GM18519 (cell line): ENCODE results near the gene NXPH4.

Experiments used
- ATAC-seq: cut with Tn5 transposase; IDR thresholded peaks from one replicate; pipeline ENCODE4 v1.9.1; 2021; ENCODE audit warnings: mild to moderate bottlenecking, moderate library complexity; ENCODE audit not compliant: unreplicated experiment, low FRiP score

NXPH4 gene

DNA sequence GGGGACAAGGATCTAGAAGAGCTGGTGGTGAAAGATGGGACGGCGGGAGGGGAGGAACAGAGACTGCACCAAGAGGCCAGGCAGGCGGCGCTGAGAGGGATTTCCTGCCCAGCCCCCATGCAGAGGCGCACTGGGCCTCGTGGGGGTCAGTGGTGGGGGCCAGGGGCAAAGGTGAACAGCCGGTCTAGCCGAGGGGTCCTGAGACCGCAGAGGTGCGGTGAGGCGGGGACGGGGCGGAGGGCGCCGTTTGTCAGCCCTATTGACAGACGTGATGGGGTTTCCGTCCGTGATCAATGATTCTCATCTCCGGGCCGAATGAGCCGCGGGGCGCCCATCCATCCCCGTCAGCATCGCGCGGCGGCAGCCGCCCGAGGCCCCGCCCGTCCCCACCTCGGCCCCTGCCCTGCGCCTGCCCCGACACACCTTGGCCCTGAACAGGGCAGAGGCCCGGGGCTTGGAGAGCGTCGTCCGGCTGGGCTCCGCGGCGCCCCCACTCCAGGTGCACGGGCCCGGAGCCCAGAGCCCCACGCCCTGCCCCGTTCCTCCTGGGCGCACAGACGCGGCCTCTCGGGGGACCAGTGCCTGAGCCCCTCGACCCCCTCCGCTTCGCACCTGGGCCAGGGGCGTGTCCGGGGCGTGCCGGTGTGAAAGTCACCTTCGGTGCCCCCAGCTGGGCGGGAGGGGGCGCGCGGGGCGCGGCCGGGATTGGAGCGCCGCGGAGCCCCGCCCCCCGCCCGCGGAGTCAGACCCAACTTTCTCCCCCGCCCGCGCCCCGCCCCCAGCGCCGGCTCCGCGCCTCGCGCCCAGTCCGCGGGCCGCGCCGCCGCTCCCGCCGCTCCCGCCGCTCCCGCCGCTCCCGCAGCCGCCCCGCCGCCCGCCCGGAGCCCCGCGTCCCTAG, at the start of gene NXPH4:
NXPH4 (plus strand) TSS at position 781 of the 898 bp plus-strand sequence. CDS start 176 bp downstream, outside the sequence.
- ATAC-seq = no peak

DNA sequence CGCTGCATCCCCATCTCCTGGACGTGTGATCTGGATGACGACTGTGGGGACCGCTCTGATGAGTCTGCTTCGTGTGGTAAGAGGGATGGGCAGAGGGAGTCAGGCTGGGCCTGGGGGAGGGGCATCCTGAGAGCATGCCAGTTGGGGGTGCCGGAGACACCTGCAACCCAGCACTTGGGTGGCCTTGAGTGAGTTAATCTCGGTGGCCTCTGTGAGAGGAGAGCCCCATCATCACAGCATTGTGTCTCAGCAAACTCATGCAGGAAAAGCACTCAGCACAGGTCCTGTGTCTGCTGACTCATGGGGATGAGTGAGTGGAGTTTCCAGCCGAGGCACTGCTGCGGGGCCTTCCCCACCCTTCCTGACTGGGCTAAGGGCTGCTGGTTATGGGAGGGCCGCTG, 49.6 kb upstream of the NXPH4 start:
- ATAC-seq = no peak

DNA sequence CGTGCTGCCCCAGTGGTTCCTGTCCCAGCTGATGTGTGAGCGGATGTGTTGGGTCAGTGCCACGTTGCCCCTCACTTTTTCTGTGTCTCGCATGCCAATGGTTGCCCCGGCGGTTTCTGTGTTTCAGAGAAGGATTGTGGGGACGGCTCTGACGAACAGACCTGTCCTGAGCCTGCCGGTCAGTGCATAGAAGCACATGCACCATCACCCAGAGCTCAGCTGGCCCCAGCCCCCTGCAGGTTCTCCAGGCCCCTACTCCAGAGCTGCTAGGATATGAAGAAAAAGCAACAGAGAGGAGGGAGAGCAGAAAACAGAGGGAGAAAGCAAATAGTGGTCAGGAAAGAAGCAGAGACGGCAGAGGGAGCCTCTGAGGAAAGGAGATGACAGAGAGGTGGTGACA, 48.5 kb upstream of the NXPH4 start:
- ATAC-seq = no peak

DNA sequence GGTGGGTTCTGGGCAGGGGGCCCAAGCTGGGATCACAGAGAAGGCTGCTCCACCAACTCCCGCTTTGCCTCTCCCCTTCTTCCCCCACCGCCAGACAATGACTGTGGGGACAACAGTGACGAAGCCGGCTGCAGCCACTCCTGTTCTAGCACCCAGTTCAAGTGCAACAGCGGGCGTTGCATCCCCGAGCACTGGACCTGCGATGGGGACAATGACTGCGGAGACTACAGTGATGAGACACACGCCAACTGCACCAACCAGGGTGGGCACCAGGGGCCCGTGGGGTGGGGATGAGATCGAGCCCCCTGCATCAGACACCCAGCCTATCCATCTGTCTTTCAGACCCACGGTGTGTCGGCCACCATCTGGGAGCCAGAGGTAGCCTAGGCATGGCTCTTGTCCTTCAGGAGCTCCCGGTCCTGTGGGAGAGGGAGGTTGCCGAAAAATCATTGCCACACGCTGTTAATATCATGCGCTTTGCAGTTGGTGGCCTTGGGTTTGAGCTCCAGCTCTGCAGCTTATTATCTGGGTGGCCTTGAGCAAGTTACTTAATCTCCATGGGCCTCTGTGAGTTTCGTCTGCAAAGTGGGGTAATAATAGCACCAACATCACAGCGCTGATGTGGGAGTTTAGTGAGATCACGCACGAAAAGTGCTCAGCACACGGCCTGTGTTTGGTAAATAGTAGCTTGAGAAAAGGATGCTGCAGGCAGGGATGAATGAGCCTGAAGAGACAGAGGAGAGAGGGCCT, 47.4 kb upstream of the NXPH4 start:
- no peak for ATAC-seq

DNA sequence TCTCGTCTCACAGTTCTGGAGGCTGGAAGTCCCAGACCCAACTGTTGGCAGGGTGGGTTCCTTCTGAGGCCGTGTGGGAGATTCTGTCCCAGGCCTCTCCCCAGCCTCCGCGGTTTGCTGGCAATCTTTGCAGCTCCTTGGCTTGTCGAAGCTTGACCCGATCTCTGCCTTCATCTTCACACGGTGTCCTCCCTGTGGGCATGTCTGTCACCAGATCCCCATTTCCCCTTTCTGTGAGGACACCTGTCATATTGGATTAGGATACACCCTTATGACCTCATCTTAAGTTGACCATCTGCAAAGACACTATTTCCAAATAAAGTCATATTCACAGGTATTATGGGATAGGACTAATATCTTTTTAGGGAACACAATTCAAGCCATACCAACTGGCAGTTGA, 46.6 kb upstream of the NXPH4 start:
- ATAC-seq = no peak

DNA sequence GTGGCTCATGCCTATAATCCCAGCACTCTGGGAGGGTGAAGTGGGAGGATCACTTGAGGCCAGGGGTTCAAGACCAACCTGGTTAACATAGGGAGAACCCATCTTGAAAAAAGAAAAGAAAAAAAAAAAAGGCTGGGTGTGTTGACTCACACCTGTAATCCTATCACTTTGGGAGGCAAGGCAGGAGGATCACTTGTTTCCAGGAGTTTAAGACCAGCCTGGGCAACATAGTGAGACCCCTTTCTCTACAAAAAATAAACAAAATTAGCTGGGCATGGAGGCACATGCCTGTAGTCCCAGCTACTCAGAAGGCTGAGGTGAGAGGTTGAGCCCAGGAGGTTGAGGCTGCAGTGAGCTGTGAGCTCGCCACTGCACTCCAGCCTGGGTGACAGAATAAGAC, 46.2 kb upstream of the NXPH4 start:
- ATAC-seq = no peak

DNA sequence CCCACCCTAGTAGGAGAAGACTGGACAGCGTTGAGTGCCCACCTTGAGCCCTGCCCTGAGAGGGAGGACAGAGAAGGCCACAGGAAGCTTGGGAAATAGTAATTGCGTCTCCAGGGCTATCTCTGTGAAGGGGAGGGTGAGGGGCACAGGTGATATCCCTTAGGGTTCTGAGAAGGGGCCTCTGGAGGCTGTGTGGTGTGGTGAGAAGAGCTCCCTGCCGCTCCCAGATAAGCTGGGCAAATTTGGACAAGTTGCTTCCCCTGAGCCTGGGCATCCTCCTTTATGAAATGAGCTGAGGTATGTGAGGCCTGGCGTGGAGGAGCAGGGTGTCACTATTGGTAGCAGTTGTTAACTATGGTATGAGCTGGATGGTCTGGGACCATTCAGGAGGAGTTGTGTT, 45.7 kb upstream of the NXPH4 start:
- no peak for ATAC-seq

DNA sequence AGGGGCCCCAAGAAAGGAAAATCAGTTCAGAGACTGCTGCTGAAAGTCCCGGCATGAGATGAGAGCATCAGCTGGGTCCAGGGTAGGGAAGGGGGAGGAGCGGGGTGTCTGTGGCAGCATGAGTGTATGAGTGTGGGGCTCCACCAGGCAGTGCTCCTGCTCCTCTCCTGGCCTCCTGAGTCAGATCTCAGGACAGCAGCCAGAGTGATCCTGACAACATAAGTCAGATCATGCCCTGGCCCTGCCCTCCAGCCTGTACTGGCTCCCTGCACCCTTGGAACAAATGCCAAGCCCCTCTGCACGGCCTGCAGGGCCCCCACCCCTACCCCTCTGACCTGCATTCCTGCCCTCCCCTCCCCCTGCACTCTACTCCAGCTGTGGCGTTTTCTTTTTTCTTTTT, 44.9 kb upstream of the NXPH4 start:
- no peak for ATAC-seq

DNA sequence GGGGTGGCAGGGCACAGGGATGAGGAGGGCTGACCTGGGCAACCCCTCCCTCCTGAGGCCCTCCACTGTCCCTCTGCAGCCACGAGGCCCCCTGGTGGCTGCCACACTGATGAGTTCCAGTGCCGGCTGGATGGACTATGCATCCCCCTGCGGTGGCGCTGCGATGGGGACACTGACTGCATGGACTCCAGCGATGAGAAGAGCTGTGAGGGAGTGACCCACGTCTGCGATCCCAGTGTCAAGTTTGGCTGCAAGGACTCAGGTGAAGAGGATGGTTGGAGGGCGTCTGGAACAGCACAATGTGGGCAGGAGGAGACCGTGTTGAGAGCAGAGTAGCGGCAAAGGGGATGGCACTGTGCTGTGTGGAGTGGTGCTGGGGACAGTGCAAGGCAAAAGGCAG, 43.5 kb upstream of the NXPH4 start:
- no peak for ATAC-seq

DNA sequence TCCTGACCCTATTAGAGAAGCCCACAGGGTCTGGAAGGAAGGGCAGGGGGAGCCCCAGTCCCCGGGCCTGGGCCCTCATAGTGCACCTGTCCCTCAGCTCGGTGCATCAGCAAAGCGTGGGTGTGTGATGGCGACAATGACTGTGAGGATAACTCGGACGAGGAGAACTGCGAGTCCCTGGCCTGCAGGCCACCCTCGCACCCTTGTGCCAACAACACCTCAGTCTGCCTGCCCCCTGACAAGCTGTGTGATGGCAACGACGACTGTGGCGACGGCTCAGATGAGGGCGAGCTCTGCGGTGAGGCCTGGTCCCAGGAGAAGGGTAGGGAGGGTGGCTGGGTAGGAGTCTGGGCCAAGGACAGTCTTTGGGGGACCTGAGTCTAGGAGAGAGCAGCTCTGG, 42.9 kb upstream of the NXPH4 start:
- no peak for ATAC-seq

DNA sequence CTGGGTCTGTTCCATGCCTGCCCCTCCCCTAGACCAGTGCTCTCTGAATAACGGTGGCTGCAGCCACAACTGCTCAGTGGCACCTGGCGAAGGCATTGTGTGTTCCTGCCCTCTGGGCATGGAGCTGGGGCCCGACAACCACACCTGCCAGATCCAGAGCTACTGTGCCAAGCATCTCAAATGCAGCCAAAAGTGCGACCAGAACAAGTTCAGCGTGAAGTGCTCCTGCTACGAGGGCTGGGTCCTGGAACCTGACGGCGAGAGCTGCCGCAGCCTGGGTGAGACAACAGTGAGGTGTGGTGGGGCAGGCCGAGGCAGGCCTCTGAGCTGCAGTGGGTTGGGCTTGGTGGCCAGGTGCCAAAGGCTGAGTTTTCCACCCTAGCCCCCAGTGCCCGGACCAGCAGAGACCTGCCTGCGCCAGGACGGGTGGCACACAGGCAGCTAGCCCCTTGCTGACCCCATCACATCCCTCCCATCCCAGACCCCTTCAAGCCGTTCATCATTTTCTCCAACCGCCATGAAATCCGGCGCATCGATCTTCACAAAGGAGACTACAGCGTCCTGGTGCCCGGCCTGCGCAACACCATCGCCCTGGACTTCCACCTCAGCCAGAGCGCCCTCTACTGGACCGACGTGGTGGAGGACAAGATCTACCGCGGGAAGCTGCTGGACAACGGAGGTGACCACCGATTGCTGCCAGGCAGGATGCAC, 41.0 kb upstream of the NXPH4 start:
- no peak for ATAC-seq

DNA sequence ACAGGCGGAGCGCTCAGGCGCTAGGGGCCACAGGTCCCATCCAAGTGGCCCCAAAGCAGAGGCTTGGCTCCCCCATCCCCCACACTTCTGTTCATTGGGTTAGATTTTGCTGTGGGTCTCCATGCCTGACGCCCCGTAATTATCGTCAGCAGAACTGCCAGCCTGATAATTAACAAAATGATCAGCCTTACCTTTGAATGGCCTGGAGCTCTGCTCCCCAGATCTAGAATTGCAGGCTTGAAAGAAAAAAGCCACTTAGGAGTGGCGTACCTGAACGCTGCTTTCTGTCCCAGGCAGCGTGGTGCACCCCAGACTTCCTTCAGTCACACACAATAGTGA, 40.5 kb upstream of the NXPH4 start:
- no peak for ATAC-seq

DNA sequence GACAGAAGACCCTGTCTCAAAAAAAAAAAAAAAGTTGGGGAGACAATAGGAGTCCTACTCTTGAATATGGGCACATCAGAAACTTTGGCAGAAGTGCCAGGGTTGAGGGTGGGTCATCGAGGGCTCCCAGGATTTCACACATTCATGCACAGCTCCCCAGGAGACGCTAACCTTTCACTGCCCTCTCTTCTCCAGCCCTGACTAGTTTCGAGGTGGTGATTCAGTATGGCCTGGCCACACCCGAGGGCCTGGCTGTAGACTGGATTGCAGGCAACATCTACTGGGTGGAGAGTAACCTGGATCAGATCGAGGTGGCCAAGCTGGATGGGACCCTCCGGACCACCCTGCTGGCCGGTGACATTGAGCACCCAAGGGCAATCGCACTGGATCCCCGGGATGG, 39.7 kb upstream of the NXPH4 start:
- no peak for ATAC-seq

DNA sequence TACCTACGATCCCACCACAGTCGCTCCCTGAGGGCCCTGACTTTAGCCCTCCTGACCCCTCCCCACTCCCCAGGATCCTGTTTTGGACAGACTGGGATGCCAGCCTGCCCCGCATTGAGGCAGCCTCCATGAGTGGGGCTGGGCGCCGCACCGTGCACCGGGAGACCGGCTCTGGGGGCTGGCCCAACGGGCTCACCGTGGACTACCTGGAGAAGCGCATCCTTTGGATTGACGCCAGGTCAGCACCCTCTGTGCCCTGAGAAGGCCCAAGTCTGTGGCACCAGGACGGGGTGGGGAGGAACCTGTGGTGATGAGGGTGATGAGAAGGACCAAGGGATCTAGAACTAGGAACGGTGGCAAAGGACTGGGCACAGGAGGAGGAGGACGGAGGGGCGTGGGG, 39.2 kb upstream of the NXPH4 start:
- no peak for ATAC-seq

DNA sequence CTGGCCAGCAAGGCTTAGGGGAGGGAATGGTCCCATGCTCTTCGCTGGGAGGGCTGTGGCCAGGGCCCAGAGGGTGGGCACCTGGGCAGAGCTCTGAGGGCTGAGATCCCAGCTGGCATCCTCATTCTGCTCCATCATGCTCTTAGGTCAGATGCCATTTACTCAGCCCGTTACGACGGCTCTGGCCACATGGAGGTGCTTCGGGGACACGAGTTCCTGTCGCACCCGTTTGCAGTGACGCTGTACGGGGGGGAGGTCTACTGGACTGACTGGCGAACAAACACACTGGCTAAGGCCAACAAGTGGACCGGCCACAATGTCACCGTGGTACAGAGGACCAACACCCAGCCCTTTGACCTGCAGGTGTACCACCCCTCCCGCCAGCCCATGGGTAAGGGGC, 38.4 kb upstream of the NXPH4 start:
- ATAC-seq = no peak

DNA sequence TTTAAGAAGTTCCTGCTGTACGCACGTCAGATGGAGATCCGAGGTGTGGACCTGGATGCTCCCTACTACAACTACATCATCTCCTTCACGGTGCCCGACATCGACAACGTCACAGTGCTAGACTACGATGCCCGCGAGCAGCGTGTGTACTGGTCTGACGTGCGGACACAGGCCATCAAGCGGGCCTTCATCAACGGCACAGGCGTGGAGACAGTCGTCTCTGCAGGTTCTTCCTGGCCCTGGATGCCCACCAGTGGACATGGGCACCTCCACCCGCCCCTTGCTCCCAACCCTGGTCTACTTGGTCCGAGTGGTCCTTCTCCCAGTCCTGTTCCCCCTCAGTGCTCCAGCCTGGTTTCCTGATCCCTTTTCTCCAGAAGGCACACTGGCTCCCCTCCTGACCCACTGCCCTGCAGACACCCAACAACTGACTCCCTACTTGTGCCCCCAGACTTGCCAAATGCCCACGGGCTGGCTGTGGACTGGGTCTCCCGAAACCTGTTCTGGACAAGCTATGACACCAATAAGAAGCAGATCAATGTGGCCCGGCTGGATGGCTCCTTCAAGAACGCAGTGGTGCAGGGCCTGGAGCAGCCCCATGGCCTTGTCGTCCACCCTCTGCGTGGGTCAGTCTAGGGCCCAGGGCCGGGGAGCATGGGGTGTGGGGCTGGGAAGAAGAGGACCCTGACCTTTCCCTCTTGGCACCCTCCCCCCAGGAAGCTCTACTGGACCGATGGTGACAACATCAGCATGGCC, 37.1 kb upstream of the NXPH4 start:
- ATAC-seq = no peak

DNA sequence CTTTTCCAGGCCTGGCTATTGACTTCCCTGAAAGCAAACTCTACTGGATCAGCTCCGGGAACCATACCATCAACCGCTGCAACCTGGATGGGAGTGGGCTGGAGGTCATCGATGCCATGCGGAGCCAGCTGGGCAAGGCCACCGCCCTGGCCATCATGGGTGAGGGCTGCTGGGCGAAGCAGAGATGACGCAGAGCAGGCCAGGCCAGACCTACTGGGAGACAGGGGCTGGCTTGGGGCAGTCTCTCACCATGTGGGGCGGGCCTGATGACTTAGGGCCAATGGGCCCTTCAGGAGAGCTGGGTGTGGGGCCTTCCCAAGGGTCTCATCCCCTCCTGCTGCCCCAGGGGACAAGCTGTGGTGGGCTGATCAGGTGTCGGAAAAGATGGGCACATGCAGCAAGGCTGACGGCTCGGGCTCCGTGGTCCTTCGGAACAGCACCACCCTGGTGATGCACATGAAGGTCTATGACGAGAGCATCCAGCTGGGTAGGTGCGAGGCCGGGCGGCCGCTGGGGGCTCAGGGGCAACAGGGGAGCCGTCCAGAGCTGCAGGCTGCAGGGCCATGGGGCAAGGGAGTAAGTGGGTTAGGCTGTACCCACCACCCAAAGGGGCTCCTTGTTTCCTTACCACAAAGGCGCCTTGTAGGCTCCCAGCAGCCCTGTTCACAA, 36.1 kb upstream of the NXPH4 start:
- no peak for ATAC-seq

DNA sequence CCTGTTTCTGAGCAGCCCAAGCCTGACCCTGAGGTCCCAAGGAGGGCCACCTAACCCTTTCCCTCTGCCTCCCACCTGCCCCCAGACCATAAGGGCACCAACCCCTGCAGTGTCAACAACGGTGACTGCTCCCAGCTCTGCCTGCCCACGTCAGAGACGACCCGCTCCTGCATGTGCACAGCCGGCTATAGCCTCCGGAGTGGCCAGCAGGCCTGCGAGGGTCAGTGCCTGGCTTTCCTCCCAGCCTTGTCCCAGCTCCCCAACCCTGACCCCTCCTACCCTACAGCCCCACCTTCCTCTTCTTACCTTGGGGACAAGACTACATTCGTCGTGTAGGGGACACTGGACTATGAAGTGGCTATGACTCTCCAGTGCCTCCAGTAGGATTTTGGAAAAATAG, 35.5 kb upstream of the NXPH4 start:
- no peak for ATAC-seq

DNA sequence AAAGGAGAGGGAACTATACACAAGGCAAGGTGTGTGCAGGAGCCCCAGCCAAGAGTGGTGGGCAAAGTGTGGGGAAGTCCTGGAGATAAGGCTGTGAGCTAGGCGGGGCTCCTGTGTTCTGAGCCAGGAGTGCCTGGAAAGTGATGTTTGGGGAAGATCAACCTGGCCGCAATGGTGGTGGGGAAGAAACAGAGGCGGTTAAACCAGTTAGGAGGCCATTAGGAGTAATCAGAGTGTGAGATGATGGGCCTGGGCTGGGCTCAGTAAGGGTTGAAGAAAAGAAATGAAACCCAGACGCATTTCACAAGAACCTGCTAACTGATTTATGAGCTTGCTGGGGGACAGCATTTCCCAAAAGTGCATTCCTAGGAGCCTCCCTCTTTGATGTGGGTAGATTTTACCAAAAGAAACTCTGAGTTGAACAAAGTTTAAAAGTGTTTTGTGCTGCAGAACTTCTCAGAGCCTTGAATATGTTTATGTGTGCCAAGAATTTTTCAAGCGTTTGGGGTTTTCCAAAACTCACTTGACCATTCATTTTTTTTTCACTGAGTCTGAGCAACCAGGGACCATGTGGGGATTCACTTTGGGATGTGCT, 34.9 kb upstream of the NXPH4 start:
- ATAC-seq = no peak
